ENCODE data around the gene CSPG4. TPM values are rescaled to one million over a fixed set of nuclear protein-coding genes. Genes with fewer than 3 reads are reported as not detected.

CSPG4 gene
- 14.3 and 62.6 TPM in 2 replicates for total RNA-seq

GRCh38 chr15:75712668-75713337 is at the start of gene CSPG4:
CSPG4 (minus strand) TSS chr15:75712848; CDS start chr15:75712755, 93 bp downstream.

DNA sequence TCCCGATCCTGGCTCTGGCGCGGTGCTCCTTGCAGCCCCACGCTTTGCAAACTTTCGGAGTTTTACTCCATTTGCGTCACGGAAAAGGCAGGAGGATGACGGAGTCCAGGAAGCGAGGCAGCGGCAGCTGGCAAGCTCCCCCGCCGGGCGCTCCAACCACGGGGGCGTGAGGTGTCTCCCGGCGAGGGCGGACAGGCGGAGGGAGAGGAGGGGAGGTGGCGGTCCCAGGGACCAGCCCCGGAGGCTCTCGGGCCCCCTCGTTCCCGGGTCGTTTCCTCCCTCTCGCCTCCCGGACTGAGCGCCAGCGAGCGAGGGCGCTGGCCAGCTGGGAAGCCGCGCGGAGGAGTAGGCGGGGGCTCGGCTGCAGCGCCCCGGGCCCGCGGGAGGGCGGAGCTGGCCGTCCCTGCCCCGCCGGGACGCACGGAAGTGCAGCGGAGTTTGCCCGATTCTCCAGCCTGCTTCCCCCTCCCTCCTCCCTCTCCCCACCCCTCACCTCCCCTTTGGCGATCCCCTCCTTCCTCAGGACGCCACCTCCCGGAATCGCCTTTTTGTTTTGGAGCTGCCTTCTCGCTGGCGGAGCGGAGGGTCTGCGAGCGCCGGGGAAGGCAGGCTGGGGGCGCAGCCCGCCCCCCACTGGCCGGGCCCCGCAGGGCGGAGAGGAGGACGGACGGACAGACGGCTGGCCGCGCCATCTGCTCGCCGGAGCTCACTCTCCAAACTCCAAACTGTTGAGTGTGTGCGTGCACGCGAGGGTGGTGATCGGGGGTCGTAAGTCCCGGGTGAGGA is 65.1 kb downstream of the CSPG4 start, which contains the start of gene SNX33:
Gene SNX33, plus strand, starts transcription at position 543 of the 786 bp plus-strand sequence. CDS start 1,191 bp downstream, outside the sequence.

DNA sequence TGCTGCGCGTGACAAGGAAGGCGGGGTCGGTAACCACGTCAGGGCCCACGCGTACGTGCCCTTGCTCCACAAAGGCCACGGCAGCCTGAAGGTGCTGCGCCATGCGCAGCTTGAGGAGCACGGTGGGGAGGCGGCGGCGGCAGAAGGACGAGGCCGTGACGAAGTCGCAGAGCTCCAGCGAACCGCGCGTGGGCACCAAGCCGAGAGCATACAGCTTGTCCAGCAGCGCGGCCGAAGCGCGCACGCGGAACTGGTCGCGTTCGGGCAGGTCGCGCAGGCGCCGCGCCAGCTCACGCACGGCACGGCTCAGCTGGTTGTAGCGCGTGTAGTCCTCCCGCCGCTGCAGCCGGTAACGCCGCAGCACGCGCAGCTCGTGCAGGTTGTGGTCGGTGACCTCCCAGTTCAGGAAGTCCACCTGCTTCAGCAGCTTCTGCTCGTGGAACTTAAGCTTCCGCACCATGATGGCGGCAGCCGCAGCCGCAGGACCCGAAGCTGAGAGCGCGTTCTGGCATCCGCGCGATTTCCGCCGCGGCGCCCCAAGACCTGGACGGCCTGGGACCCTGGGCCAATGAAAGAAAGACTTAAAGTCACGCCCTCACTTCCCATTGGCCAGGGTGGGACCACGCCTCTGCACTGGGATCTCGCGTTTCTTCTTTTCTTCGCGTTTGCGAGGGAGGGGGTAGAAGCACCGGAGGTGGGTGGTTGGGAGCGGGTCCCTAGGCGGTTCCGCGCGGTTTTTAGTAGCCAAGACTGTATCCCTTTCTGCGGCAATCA is 72.8 kb downstream of the CSPG4 start, which contains the start of gene IMP3:
Gene IMP3, minus strand, starts transcription at position 516 of the 774 bp plus-strand sequence. Its CDS starts 56 bp downstream, at position 460.

DNA sequence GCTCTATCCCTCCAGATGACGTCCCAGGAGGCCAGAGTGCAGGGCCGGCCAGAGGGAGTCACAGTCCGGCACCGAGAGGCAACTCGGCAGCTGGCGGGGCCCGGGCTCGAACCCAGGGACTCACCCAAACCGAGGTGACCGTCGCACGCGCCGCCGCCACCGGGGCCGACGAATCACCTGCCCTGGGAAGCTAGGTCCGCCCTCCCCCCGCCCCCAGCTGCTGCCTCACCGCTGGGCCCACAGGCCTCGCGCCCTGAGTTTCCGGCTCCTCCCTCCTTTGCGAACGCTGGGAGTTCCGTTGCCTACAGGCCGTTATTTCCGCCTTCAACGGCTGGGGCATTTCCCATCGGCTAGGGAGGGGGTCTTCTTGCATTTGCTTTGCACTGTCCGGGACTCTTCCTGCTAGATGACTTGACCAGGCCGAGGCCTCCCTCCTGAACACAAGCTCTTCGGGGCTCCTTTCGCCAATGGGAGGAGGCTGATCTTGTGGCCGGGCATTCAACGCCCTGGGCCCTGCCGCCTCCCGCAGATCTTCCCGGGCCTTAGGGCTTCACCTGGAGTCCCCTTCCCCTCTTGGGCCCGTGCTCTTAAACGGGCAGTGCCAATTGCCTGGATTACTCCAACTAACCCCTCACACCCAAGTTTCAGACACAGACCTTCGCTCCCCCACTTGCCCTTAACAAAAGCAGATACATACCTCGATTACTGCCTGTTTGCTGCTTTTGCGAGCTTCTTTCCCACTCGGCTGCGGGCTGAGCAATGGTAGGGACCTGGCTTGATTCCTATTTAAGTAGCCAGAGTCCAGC is 86.9 kb downstream of the CSPG4 start, which contains the start of gene SNUPN:
Gene SNUPN, minus strand, starts transcription at position 184 of the 806 bp plus-strand sequence. CDS start 4,674 bp downstream, outside the sequence.

Other genes with a start within 250 kb of the CSPG4 start
- 15.8 and 23.9 TPM in 2 replicates for gene PTPN9, start 133.5 kb downstream of the CSPG4 start, total RNA-seq
- 29.3 and 36.7 TPM in 2 replicates for gene SNUPN, start 87.1 kb downstream of the CSPG4 start, total RNA-seq
- gene IMP3, start 72.6 kb downstream of the CSPG4 start, total RNA-seq: 79.6 and 88.6 TPM in 2 replicates
- gene SNX33, start 64.9 kb downstream of the CSPG4 start, total RNA-seq: 22.5 and 22.8 TPM in 2 replicates
- gene UBE2Q2, start 130.6 kb upstream of the CSPG4 start, total RNA-seq: 36.4 and 49.5 TPM in 2 replicates
- 22.0 and 31.9 TPM in 2 replicates for gene FBXO22, start 191.0 kb upstream of the CSPG4 start, total RNA-seq